ENCODE measurements around the gene GOLGA1.

Gene GOLGA1

DNA sequence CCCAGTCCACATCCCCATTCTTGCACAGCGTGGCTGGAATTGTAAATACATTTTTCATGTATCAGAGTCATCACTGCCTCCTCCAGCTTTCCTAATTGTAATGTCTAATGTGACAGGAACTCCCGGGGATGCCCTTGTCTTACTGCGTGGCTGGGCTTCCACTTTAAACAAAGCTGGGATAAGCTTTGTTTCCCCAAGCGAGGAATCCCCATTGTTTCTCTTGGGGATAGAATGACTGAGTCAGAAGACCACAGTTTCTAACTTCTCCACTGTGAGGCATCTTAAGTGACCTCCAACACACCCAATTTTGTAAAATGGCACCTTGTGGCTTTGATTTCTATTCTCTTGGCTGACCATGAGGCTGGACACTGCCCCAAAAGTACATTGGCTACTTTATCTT is 56.5 kb downstream of the GOLGA1 start:
- no peak for DNase-seq (ENCODE audit: low read depth)
- TF ChIP-seq, protein P1, sequence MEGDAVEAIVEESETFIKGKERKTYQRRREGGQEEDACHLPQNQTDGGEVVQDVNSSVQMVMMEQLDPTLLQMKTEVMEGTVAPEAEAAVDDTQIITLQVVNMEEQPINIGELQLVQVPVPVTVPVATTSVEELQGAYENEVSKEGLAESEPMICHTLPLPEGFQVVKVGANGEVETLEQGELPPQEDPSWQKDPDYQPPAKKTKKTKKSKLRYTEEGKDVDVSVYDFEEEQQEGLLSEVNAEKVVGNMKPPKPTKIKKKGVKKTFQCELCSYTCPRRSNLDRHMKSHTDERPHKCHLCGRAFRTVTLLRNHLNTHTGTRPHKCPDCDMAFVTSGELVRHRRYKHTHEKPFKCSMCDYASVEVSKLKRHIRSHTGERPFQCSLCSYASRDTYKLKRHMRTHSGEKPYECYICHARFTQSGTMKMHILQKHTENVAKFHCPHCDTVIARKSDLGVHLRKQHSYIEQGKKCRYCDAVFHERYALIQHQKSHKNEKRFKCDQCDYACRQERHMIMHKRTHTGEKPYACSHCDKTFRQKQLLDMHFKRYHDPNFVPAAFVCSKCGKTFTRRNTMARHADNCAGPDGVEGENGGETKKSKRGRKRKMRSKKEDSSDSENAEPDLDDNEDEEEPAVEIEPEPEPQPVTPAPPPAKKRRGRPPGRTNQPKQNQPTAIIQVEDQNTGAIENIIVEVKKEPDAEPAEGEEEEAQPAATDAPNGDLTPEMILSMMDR (IDR thresholded peaks at IDR 0.05; ENCODE audit: low read depth, low read length, missing control alignments): no peak
- H3K4me3 ChIP-seq (ENCODE audit: low read depth, low read length): no peak overlapping the region

DNA sequence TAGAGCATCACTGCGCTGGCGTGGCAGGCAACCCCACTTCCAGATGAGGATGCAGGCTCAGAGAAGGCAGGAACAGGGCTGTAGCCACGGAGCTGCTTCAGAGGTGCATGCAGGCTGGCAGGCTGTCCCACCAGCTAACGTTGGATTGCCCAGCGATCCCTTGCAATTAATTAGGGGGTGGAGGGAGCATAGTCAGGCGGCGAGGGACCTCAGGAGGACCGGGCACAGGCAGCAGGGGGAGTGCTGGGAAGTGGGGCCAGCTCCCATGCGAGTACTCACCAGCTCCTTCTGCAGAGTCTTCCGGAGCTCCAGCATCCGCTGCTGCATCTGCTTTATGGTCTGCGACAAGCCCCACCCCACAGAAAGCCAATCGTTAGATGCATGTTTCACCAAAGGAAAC is 58.7 kb downstream of the GOLGA1 start:
- TF ChIP-seq, protein P1 (IDR thresholded peaks at IDR 0.05; ENCODE audit: low read depth, low read length, missing control alignments): no peak
- DNase-seq (ENCODE audit: low read depth): no peak
- no peak overlapping the region for H3K4me3 ChIP-seq (ENCODE audit: low read depth, low read length)

GRCh38 chr9:124881138-124881743 is 59.6 kb downstream of the GOLGA1 start:
- no peak overlapping the region for H3K4me3 ChIP-seq (ENCODE audit: low read depth, low read length)
- DNase-seq (ENCODE audit: low read depth): no peak
- TF ChIP-seq, protein P1 (IDR thresholded peaks at IDR 0.05; ENCODE audit: low read depth, low read length, missing control alignments): no peak

GRCh38 chr9:124880501-124880900 is 60.4 kb downstream of the GOLGA1 start:
- TF ChIP-seq, protein P1 (IDR thresholded peaks at IDR 0.05; ENCODE audit: low read depth, low read length, missing control alignments): no peak
- DNase-seq (ENCODE audit: low read depth): no peak
- no peak overlapping the region for H3K4me3 ChIP-seq (ENCODE audit: low read depth, low read length)

DNA sequence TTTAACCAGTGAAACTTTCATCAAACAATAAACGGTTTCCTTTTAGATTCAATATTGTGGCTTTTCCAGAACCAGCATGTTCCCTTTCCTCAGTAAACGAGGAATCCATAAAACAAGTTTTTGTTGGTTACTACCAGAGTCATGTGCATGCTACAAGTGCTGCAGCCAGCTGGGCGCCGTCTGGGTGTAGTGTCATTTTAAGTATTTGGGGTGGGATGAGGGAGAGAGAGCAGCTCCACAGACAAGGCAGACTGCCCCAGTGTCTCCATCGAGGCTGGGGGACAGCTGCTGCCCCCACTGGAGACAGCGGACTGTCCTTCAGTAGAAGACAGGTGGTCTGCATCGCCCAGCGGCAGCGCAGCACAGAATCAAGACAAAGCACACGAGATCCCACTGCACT is 61.7 kb downstream of the GOLGA1 start:
- no peak for DNase-seq (ENCODE audit: low read depth)
- TF ChIP-seq, protein P1 (IDR thresholded peaks at IDR 0.05; ENCODE audit: low read depth, low read length, missing control alignments): no peak
- H3K4me3 ChIP-seq (ENCODE audit: low read depth, low read length): no peak overlapping the region

GRCh38 chr9:124878518-124878917 is 62.4 kb downstream of the GOLGA1 start:
- H3K4me3 ChIP-seq (ENCODE audit: low read depth, low read length): no peak overlapping the region
- TF ChIP-seq, protein P1 (IDR thresholded peaks at IDR 0.05; ENCODE audit: low read depth, low read length, missing control alignments): no peak
- no peak for DNase-seq (ENCODE audit: low read depth)

GRCh38 chr9:124878021-124878420 is 62.9 kb downstream of the GOLGA1 start:
- TF ChIP-seq, protein P1 (IDR thresholded peaks at IDR 0.05; ENCODE audit: low read depth, low read length, missing control alignments): no peak
- H3K4me3 ChIP-seq (ENCODE audit: low read depth, low read length): no peak overlapping the region
- DNase-seq (ENCODE audit: low read depth): no peak

Measured in GM12864 (cell line).